GM19193 (cell line): ENCODE data around the gene MTCH1.

ENCODE experiments used
- POLR2A ChIP-seq: IDR thresholded peaks from 4 replicates; pipeline ENCODE4 v1.6.1; 2011; ENCODE audit not compliant: insufficient read depth, insufficient read length; ENCODE audit errors: extremely low read depth

MTCH1 gene

DNA sequence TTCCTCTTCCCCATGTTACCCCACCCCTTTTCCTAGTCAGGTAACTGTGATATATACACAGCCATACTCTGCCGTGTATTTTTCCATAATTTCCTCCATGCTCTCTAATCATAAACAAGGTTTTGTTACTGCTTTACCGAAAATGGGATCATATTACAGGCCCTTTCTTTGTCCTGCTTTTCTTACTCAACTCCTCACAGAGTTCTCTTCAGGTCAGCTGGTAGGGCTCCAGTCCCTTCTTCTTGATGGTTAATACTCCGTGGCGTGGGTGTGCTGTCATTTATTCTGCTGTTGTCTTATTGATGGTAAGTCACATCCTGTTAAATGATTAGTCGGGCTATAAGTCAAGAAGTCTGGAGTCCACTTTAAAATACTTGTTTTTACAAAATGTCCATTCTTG is 56.4 kb downstream of the MTCH1 start:
- TF ChIP-seq POLR2A, result no peak

DNA sequence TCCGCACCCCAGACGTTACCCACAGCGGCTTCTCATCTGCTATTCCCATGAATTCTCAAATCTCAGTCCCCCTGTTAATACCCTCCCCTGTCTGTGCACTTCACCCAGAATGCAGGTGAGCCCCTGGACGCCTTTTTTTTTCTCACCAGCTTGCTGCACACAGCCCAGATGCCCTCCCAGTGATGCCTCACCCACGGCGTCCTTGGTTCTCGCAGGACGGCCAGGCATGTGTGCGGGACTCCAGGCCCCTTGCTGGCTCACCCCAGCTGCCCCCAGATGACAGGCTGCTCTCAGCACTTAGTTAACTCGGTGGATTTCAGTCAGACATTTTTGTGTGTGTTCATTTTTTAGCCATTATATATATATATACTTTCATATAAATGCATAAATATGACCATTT is 56.8 kb downstream of the MTCH1 start:
- TF ChIP-seq POLR2A, result no peak

DNA sequence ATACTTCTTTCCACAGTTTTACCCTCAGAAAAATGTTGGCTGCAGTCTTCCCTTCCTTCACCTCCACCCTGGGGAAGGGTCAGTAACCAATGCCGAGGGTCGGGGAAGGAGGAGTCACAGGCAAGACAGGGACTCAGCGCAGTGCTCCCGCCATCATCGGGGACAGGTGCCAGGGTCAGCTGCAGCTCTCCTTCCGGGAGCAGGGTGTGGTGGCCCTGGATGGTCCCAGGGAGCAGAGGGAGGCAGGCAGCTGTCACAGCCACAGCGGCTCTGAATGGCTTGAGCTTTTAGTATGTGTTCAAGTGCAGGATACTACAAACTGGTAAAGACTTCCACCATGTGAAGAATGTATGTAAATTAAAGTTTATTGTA is 57.5 kb downstream of the MTCH1 start:
- TF ChIP-seq POLR2A, result no peak

DNA sequence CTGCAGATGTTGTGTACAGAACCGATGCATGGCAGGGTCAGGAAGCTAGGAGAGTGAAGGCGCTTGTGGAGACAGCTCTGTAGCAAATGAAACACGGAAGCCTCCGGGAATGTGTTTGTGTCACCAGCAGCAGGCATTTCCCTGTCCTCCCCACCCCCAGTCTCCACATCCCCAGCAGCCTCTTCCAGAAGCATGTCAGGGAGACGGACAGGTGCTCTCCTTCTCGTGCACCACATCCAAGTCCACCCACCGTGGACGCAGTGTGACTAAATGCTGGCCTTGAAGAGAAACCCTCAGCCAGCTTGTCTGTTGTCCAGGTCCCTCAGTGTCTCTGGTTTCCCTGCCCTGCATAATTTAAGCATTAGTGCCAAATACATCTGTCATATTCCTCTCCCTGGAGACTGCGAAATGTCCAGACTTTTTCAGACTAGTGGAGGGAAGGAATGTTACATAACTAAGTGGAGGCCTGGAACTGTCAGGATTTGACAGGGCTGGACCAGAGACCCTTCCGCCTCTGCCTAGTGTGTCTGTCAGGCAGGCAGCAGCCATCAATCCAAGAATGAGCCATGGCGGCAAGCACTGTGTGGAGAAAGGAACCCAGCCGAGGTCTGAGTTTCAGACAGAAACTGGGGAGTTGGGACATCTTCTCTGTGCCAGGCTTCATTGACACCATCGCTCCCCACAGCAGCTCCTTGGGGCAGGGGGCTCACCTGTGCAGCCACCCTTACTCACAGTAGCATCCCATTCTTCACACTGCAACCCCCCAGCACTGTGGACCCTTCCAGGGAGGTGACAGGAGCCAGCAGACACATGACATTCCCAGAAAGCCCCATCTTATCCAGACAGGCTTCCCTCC is 58.1 kb downstream of the MTCH1 start:
- no peak for TF ChIP-seq POLR2A

DNA sequence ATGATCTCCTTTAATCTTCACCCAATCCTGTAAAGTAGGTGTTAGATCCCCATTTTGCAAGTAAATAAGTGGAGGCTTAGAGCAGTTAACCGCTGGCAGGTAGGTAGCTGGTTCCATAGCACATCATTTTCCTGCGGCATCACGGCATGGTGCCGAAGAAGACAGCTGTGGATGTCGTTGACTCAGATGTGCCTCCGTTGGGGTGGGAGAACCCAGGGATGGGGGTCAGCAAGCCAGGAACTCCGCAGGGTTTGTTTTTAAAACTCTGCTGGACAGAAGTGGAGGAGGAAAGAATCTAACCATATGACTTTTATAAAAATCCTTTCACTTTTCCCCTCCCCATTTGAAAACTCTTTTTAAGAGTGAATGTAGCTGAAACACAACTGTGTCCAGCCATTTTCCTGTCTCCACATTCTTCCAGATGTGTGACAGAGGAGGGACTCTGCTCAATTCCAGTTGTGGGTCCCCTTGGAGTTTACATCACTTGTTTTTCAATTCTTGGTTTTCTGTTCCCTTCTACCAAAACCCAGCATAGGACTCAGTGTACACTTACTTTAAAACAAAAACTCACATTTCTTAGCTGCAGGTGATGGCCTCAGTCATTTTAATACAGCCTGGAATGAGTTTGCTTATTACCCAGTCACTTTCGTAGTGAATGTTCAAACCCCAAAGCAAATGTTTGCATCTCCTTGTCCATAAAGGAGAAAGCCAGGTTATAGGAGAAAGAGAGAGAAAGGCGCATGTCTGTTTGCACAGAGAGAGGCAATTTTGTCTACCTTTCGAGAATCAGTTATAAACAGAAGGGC is 59.1 kb downstream of the MTCH1 start:
- no peak for TF ChIP-seq POLR2A

DNA sequence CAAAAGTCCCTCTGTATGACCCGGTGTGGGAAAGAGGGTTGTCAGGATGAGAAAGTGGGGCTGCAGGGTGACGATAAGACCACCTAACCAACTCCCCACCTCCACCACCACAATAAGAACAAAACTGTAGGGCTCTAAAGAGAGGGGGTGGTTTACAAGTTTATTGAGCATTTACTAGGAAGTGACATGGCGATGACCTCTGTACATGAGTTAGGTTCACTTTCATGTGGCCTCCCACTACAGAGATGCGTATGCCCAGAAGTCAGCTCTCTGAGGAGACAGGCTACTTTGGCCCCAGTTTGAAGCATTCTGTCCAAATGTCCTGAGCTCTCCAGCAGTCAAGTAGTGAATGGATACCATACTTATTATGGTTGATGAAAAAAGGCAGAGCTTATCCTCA is 60.2 kb downstream of the MTCH1 start:
- no peak for TF ChIP-seq POLR2A

DNA sequence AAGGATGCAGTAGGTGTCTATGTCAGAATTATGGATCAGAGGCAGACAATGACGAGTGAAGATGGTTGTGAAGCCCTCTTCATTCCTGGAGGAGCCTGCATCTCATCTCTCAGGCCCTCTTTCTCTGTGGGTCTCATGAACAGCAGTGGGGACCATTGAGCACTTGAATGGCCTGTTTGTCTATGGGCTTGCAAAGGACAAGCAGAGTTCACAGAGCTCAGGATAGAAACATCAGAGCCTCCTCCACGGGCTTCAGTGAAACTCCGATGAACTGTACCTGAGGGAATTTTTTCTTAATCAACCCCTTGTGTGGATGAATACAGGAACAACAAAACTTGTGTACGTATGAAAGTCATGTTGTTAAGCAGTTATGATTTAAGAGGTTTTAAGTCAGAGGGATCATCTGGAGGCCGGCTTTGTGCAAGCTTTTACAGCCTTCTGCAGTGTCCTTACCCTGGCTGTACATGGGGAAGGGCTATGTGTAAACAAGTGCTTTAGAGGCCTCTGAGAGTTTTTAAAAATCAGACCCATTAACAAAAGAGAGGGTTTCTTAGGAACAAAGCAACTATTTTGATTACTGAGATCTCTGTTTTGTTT is 61.1 kb downstream of the MTCH1 start:
- TF ChIP-seq POLR2A, result no peak

DNA sequence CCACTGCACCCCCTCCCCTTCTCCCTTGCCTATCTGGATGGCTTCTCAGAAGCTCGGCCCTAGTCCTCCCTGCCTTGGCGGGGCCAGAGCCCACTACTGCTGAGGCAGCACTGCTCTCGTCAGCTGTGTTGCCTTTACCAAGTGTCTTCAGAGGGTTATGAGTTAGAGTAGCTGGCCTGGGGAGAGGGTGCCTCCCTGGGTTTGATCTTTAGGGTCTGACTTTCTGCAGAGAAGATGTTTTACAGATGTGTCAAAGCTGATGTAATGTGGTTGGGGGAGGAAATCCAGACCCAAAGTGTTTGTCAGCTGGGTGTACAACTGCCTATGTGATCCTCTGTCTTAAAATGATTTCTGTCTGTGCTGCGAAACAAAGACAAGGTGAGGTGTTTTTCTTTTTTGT is 61.9 kb downstream of the MTCH1 start:
- TF ChIP-seq POLR2A, result no peak

DNA sequence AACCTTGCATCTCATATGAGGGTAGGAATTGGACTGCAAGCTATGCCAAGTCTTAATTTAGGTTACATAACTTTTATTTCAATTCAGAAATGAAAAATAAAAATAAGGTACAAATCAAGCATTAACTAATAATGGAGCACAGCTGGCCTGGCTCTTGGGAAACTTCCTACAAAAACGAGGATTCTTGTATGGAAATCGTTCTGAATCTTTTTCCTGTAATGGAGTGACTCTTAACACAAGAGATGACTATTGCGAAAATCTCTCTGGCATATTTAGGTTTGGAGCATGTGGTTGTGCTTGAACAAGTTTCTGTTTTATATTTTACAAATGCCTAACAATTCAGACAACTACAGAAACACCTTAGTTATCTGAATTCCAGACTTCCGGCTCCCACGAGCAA is 65.5 kb downstream of the MTCH1 start:
- no peak for TF ChIP-seq POLR2A

DNA sequence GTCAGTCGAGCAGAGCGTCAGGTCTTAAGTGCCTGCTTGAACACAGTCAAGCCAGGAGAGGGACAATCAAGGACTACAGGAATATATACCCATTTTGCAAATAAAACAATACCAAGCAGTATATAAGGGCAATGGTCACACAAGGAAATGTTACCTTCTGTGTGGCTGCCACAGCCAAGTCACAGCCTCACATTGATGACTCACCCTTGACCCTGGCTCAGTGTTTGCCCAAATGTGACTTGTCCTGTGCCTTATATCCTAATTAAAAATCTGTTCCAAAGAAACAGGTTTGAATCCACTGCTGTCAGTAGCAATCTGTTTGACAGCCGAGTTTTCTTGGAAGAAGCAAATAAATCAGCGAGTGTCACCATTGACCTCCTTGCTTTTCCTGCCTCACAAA is 65.9 kb downstream of the MTCH1 start:
- TF ChIP-seq POLR2A, result no peak
